ENCODE data around the gene LRRC3.

LRRC3 gene

DNA sequence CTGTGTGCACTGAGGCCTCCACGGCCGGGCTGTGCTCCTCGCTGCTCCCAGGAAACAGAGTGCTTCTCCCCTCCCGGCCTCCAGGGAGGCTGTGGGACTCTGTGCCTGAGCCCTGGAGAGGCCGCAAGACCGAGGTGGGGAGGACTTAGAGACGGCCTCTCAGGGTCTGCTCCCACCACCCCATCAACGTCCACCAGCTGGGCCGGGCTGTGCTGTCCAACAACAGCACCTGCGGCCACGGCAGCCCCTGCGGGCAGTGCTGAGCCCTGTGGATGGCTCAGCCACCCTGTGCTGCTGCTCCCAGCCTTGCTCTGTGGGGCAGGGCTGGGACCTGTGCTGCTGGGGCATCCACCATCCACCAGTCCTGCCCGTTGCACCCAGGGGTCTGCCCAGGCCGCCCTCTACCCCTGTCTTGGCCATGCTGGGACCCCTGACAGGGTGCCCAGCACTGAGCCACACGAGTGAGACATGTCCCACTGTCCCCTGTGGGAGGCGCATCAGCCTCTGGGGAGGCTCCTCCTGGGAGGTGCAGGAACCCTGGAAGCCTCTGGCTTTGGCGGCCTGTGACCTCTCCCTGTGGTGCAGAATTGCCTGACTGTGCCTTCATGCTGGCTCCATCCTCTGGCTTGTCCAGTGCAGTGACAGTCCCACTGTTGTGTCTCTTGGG, 31.2 kb upstream of the LRRC3 start:
- in situ Hi-C loops (cut with MboI; ENCODE audit: low sequenced_read_pairs) = no loop called here

DNA sequence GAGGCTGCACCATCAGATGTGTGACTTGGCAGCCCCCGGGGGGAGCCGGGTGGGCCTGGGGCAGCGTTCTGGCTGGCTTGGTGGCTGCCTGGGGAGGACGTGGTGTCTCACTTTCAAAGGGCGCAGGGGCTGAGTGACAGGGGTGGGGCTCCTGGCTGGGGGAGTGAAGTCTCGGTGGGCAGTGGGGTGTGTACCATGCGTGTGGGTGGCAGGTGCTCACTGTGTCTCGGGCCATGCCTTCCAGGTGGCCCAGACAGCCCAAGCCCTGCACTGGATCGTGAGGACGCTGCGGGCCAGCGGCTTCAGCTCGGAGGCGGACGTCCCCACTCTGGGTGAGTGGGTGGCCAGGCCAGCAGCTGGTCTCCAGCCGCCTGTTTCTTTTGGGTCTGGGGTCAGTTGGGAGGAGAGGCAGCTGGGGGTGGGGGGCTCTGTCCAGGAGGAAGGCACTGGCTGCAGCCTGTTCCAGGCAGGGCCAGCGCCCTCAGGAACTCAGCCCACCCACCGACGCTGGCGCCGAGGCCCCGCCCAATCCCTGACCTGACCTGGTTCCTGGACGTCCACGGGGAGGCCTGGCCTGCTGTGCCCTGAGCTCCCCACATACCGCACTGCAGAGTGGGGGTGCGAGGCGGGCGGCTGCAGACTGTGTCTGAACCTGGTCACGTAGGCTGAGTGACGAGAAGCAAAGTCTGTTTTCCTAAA, 30.6 kb upstream of the LRRC3 start:
- in situ Hi-C loops (cut with MboI; ENCODE audit: low sequenced_read_pairs) = no loop called here

DNA sequence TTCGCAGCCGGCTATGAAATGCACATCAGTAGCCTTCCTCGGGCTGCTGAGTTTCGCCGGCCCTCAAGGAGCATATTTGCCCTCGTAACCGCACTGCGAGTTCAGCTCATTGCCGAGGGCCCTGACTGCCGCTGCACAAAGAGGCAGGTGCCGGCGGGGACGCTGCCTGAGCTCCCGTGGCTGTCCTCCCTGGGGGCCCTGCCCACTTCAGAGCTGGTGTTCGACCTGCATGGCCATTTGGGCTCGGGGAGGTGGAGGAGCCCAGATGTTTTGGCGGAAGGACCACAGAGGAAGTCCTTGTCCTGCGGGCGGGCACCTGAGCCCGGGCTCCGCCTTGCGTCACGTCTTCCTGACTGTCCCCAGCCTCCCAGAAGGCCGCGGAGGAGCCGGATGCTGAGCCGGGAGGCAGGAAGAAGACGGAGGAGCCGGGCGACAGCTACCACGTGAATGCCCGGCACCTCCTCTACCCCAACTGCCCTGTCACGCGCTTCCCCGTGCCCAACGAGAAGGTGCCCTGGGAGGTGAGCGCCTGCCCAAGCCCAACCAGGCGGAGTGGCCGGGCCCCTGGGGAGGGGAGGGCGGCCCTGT, 29.9 kb upstream of the LRRC3 start:
- in situ Hi-C loops (cut with MboI; ENCODE audit: low sequenced_read_pairs) = no loop called here

DNA sequence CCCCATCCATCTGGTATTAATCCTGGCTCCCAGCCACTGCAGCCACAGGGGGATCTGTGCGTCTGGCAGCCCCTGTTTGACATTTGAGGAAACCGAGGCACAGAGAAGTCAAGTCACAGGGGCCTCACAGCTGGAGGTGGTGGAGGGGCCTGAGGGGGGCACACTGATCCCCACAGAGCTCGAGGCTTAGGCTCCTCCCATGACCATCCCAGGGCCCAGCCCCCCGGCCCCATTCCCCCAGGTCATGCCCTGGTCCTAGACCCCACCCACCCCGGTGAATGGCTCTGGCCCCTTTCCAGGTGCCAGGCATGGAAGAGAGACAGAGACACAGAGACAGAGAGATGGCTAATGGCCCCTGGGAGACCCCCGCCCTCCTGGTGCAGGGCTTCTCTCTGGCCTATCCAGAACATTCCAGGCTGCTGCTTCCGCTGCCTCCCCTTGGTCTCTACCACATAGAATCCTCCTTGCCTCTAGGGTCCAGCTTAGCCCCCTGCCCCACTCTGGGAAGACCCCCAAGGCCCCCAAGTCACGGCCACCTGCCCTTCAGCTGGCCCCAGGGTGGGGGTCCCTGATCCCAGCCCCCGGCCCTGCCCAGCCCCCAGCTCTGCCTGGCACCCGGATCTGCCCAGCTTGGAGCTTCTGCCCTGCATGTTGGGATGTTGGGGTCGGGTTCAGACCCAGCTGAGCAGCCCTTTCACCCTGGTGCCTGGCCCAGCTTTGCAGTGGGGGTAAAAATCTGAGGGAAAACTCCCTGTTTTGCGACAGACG, 29.2 kb upstream of the LRRC3 start:
- in situ Hi-C loops (cut with MboI; ENCODE audit: low sequenced_read_pairs) = no loop called here

DNA sequence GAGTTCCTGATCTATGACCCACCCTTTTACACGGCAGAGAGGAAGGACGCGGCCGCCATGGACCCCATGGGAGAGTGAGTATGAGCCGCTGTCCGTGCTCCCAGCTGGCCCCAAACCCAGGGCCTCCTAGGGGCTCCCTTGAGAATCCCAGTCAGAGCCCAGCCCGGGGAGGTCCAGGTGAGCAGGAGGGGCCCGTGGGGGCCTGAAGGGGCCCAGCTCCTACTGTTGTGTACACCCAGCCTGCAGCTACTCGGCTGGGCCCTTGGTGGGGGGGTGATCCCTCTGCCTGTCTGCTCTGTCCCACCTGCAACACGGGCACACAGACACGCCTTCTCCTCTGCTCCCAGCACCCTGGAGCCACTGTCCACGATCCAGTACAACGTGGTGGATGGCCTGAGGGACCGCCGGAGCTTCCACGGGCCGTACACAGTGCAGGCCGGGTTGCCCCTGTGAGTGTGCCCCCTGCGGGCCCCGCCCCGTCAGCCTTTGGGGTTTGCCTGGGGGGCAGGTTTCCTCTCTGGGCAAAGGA, 28.6 kb upstream of the LRRC3 start:
- in situ Hi-C loops (cut with MboI; ENCODE audit: low sequenced_read_pairs) = no loop called here

DNA sequence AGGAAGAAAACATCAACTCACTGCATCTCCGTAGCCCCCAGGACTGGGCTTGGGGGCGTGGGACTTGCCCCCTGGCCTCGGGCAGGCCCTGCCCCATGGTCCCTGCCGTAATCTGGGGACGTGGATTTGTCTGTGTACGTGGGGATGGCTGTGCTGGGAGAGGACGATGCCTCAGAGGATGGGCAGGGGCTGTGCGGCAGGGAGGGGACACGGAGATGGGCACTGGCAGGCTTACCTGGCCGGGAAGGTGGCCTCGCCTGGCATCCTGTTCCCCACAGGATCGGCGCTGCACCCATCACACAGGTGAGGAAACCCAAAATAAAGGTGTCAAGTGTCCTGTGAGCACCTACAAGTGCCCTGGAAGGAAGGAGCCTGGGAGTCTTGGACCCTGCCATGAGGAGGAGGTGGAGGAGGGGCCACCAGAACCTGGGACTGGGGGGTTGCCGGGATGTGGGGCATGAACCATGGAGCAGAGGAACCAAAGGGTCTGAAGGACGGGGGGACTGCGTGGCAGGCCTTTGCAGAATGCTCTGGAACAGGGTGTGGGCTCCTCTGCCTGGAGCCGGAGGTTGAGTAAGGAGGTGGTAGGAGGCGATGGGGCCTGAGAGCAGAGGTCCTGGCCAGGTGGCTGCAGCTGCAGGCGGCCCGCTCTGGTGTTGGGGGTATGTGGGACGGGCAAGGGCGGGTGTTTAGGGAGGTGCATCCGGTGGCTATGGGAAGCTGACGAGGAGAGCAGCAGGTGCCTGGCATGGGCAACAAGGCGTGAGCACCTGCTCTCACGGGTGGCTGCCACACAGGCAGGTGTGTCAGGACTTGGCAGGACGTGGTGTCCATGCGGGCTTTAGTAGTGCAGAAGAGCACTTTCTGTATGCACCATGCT, 27.8 kb upstream of the LRRC3 start:
- in situ Hi-C loops (cut with MboI; ENCODE audit: low sequenced_read_pairs) = no loop called here

DNA sequence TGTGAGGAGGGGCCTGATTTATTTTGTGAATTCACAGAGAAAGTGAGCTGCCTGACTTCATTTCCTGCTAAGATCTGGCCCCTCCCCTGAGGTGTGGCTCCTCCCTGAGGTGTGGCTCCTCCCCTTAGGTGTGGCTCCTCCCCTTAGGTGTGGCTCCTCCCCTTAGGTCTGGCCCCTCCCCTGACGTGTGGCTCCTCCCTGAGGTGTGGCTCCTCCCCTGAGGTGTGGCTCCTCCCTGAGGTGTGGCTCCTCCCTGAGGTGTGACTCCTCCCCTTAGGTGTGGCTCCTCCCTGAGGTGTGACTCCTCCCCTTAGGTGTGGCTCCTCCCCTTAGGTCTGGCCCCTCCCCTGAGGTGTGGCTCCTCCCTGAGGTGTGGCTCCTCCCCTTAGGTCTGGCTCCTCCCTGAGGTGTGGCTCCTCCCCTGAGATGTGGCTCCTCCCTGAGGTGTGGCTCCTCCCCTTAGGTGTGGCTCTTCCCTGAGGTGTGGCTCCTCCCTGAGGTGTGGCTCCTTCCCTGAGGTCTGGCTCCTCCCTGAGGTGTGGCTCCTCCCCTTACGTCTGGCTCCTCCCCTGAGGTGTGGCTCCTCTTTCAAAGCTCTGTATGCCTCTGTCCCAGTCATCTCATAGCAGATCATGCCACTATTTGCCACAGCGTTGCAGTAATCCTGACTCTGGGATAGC, 26.9 kb upstream of the LRRC3 start:
- in situ Hi-C loops (cut with MboI; ENCODE audit: low sequenced_read_pairs) = no loop called here

DNA sequence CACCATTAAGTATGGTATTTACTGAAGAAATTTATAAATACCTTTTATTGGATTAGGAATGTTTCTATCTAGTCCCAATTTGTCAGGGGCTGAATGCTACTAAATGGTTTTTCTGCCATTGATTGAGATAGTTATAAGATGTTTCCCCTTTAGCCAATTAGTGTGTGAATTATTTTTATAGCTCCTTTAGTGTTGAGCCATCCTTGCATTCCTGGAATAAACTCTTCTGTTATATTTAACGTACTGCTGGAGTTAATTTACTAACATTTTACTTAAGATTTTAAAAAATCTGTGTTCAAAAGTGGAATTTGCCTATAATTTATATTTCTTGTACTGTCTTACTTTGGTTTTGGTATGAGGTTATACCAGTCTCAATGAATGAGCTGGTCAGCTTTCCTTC, 25.4 kb upstream of the LRRC3 start:
- in situ Hi-C loops (cut with MboI; ENCODE audit: low sequenced_read_pairs) = no loop called here

DNA sequence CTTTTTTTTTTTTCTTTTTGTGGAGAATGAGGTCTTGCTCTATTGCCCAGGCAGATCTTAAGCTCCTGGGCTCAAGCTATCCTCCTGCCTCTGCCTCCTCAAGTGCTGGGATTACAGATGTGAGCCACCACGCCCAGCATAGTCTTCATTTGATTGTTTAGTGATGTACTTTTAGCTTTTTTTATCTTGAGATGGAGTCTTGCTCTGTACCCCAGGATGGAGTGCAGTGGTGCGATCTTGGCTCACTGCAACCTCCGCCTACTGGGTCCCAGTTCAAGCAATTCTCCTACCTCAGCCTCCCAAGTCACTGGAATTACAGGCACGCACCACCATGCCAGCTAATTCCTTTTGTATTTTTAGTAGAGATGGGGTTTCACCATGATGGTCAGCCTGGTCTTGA, 24.0 kb upstream of the LRRC3 start:
- in situ Hi-C loops (cut with MboI; ENCODE audit: low sequenced_read_pairs) = no loop called here

DNA sequence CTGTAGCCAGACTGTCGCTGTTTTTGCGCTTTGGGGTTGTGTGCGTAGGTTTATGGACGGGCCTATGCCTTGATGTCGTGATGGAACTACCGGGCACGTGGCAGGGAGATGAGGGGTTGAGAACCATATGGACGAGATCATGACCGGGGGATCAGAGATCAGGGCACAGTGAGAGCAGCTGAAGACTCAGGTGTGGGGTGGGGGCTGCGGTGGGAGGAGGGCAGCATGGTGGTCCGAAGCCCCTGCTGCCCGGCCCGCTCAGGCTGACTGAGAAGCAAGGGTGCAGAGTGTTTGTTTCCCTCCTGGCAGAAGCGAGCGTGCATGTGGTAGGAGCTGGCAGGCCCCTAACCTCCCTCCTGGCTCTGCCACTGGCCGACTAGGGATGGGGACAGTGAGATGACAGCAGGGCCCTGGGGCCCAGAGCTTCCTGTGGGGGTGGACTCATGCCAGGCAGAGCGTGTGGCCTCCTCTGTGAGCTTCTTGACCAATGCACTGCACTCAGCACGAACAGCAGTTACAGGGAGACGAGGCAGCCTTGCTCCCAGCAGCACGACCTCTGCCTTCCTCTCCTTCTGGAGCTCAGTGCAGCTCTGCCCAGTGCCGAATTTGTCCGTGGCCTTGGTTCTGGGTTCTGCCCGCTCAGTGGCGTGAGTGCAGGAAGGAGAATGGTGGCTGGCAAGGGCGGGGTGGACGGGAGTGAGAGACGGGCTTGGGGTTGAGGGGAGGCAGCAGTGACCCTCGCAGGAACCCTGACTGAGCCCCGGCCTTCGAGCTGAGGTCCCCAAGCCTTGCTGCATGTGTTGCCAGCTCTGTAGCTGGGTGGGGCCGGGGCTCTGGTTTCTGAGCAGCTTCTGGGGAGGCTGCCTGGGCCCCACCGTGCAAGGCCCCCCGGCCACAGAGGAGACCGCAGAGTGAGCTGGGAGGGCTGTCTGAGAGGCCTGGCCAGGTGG, 22.2 kb upstream of the LRRC3 start:
- in situ Hi-C loops (cut with MboI; ENCODE audit: low sequenced_read_pairs) = no loop called here

DNA sequence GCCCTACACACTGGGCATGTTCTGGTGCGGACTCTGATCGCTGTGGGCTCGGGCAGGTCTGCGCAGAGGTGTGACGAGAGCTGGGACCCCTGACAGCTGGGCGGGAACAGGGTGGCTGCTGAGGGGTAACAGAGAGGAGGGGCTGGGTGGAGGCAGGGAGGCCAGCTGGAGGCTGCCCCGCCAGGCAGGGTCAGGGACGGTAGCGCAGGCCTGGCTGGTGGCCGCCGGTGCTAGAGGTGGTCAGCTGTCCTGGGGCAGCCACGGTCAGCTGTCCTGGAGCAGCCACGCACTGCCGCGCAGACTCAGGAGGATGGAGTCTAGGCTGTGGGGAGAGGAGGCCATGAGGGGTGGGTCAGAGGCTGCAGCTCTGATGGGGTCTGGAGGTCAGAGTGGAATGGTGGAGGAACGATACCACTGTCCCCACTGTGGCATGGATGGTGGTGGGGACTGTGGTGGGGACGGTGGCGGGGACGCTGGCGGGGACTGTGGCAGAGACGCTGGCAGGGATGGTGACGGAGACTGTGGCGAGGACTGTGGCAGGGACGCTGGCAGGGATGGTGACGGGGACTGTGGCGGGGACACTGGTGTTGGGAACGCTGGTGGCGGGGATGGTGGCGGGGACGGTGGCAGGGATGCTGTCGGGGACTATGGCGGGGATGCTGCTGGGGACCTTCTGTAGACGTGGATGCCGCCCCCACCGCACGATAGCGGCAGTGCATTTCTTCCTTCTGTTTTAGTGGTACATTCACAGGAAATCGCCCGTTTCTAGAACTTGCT, 21.3 kb upstream of the LRRC3 start:
- in situ Hi-C loops (cut with MboI; ENCODE audit: low sequenced_read_pairs) = no loop called here

DNA sequence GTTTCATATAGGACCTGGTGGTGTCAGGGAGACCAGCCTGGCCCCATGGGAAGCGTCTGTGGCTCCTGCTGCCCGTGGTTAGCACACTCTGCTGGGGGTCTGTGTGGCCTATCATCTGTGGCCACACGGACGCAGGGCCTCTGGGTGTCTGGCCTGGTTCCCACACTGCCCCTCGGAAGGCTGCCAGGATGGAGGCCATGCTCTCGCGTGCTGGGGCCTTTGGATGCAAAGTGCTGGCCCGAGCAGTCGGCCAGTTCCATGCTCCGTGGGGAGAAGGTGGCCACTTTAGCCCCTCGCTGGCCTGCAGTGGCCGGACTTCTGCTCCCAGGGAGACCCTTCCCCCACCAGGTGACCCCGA, 20.8 kb upstream of the LRRC3 start:
- in situ Hi-C loops (cut with MboI; ENCODE audit: low sequenced_read_pairs) = no loop called here

DNA sequence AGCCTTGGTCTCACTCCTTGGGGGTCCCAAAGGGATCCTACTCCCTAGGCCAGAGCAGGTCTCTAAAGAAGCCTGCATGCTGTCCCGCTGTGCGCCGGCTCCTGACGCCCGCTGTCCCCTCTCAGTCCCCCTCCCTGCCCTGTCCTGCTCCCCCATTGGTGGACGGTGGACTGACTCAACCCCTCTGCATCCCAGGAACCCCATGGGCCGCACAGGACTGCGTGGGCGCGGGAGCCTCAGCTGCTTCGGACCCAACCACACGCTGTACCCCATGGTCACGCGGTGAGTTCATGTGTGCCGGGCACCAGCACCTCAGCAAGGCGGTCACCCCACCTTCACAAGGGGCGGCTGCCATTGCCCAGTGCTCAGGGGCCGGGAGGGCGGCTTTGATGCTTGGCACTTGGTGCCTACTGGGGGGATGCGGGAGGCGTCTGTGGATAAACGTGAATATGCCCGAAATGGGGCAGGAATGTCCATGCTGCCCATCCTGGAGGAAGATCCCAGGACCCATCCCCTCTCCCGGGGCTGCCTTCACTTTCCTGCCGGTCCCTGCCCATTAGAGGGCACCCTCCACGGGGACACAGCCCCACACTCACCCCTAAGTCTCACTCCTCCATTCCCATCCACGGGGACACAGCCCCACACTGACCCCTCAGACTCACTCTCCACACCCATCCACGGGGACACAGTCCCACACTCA, 20.2 kb upstream of the LRRC3 start:
- in situ Hi-C loops (cut with MboI; ENCODE audit: low sequenced_read_pairs) = no loop called here

DNA sequence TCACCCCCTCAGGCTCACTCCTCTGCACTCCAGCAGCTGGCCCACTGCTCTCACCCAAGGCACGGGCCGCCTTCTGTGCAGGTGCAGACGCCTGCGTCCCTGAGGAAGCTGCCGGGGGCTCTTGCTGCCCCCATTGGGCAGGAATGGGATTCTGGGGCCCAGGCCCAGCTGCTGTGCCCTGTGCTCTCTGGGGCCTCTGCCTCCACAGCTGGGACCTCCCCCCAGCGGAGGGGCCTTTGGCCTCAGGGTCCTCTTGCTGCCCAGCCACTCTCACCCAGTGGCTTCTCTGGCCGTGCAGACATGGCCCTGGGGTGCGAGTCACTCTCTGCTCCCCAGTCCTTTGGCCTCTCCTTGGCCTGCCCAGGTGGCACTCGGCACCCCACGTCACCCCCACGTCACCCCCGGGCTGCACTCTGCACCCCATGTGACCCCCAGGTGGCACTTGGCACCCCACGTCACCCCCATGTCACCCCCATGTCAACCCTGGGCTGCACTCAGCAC, 19.1 kb upstream of the LRRC3 start:
- in situ Hi-C loops (cut with MboI; ENCODE audit: low sequenced_read_pairs) = no loop called here

DNA sequence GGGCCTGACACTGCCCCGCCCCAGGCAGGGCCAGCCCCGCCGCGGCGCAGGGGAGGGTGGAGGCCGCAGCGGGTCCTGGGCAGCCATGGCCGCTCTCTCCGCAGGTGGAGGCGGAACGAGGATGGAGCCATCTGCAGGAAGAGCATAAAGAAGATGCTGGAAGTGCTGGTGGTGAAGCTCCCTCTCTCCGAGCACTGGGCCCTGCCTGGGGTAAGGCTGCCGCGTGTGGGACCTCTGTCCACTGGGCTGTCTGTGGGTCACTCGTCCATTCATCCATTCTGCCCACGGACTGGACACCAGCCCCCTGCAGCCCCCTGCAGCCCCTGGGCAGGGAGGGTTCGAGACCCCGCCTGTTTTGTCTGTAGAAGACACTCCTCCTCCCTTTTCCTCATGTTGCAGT, 18.4 kb upstream of the LRRC3 start:
- in situ Hi-C loops (cut with MboI; ENCODE audit: low sequenced_read_pairs) = no loop called here

DNA sequence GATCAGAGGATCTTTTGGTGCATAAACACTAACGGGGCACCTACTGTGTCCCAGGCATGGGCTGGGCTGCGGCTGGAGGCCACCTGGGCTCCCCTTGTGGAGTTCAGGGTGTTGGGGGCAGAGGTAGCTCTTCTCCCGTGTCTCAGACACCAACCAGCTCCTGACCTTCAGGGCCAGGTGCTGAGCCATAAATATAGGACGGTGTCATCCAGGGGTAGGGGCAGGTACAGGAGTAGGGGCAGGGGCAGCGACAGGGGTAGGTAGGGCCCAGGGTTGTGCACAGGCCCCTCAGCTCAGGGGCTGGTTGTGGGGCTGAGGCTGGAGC, 18.0 kb upstream of the LRRC3 start:
- in situ Hi-C loops (cut with MboI; ENCODE audit: low sequenced_read_pairs) = no loop called here

DNA sequence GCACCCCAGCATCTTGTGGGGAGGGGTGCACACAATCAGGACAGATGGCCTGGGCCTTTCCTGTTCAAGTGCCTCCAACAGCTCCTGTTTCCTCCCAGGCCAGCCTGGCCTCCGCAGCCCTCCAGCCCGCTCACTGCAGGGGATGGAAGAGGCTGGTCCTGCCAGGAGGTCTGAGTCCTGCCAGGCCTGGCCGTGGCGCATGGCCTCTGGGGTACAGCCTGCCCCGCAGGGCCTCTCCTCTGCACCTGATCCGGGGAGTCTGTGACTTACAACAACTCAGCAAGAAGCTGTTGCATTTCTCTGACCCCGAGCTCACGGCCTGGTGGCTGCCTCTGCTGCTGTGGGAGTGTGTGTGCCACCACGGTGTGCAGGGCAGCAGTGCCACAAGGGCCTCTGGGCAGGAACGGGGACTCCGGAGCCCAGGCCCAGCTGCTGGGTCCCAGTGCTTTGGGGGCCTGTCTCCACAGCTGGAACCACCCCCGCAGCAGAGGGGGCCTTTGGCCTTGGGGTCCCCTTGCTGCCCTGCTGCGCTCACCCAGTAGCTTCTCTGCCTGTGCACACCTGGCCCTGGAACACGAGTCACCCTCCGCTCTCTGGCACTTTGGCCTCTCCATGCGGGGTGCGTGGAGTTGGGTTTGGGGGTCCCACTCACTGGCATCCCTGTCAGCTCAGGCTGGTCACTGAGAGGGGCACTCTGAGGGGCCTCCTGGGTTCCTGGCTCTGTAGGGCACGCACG, 17.4 kb upstream of the LRRC3 start:
- in situ Hi-C loops (cut with MboI; ENCODE audit: low sequenced_read_pairs) = no loop called here

Measured in HL-60/S4 treated with phorbol 12-myristate 13-acetate at 8.2 ng/mL for 4 days and 3 days (cell line).